ENCODE measurements around the gene GNAS. TPM values are rescaled to one million over a fixed set of nuclear protein-coding genes. Genes with fewer than 3 reads are reported as not detected.
A peak's percentile ranks its signal among the peaks of the same experiment; 100 is the strongest.

Gene GNAS
- total RNA-seq, 4 donors from 2014 or later: 606 to 837 (median 753) TPM

DNA sequence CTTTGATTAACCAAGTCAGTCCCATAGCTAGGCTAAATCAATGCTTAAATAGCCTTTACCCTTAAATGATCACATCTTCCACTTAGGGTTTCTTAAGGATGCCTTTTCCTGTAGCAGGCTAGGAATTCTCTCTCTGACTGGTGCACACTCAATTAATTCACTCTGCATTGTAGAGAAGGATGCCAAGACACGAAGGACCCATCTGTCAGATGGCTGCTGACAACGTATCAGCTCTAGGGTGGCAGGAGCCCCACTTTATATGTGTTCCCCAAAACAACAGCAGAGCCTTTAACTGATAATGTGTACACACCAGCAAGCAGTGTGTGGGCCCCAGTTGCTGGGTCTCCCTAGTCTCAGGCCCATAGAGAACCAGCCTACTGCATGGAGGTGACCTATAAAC is 13.3 kb downstream of the GNAS start:
- ATAC-seq (ENCODE audit: low FRiP score) (no peak), DNase-seq (ENCODE audit: low spot score) (no peak)
- TF ChIP-seq, protein P1, sequence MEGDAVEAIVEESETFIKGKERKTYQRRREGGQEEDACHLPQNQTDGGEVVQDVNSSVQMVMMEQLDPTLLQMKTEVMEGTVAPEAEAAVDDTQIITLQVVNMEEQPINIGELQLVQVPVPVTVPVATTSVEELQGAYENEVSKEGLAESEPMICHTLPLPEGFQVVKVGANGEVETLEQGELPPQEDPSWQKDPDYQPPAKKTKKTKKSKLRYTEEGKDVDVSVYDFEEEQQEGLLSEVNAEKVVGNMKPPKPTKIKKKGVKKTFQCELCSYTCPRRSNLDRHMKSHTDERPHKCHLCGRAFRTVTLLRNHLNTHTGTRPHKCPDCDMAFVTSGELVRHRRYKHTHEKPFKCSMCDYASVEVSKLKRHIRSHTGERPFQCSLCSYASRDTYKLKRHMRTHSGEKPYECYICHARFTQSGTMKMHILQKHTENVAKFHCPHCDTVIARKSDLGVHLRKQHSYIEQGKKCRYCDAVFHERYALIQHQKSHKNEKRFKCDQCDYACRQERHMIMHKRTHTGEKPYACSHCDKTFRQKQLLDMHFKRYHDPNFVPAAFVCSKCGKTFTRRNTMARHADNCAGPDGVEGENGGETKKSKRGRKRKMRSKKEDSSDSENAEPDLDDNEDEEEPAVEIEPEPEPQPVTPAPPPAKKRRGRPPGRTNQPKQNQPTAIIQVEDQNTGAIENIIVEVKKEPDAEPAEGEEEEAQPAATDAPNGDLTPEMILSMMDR (IDR thresholded peaks at IDR 0.05): no peak

DNA sequence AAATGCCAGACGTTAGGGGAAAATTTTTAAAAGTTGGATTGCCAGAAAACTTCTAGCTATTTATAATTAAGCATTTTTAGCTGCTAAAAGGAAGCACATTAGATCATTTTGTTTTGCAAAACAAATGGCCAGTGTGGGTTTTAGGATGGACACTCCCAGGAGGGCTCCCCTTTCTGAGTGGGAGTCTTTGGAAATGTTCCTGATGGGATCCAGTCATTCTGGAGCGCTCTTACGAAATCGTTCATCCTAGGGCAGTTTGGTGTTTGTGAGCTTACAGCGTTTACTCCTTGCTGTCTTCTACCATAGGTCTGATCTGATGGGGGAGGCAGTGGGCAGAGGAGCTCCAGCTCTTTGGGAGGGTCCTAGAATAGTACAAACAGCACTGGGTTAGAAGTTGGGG is 14.7 kb downstream of the GNAS start:
- TF ChIP-seq, protein P1 (IDR thresholded peaks at IDR 0.05): no peak
- ATAC-seq (ENCODE audit: low FRiP score) (peak; percentile 89), DNase-seq (ENCODE audit: low spot score) (no peak)

DNA sequence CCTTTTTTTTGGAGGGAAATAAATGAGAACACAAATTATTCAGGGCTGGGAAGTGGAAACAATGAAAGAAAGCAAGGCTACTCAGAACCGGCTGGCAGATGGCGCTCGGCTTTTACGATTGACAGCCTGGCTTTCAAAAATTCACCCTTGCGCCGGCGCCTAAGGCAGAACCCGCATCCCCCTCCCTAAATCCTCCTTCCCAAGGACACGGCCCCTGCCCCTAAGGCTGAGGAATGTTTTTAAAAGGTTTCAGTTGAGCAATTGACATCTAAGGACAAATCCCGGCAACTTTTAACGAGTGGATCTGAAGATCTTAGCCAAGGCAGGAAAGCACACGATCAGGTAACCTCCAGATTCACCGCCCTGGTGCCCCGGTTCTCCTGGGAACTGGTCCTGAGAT is 16.3 kb downstream of the GNAS start:
- no peak for ATAC-seq (ENCODE audit: low FRiP score)
- TF ChIP-seq, protein P1 (IDR thresholded peaks at IDR 0.05): no peak
- no peak for DNase-seq (ENCODE audit: low spot score)

DNA sequence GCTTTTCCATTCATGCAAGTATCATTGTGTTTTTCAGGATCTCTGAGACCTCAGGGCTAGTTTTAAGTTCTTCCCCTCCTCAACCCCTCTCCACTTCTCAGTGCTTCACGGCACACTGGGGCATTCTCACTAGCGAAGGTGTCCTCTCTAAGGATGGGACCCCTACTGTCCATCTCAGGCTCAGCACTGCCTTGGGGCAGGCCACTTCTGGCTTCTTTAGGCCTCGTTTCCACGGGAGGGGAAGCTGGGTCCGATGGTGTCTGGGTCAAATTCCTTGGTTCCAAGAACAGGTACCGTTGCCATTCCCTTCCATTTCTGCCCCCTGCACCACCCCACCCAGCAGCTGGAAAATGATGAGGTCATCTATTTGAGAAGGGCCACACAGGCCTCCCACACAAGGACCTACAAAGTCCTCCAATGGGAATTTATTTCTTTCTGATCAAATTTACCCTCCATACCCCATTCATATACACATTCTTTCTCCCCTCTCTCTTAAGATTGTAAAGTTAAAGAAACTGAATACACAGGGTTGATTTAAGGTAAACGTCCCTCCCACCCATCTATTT is 17.2 kb downstream of the GNAS start:
- DNase-seq (ENCODE audit: low spot score): no peak
- TF ChIP-seq, protein P1 (IDR thresholded peaks at IDR 0.05): no peak
- ATAC-seq (ENCODE audit: low FRiP score): no peak

DNA sequence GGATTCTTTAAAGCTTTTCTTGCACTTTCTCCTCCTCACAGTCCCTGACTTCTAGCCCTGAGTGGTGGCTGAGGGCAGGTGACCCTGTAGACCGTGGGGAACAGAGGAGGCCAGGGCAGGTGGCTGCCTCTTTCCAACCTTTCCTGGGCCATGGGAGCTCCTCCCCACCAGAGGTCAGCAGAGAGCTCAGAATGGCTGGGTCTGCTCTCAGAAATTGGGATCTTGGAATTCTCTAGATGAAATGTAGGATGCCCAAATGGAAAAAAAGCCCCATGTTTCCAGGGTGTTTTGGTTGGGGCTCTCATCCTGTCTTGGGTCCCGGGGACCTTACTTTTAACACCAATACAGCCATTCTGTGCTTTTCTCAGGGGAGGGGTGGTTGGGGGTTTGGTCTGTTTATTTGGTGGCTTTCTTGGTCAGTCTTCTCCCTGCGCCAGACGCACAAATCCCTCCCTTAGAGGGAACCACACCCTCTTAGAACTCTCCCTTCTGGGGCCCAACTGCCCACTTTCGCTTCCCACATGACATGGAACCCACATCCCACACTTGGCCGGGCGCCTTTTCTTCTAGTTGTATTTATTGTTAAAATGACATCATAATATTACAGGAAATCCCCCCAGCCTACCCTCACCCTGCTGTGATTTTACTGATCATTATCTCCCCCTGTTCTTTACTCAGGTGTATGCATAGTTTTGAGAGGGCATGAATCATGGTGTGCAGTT is 17.9 kb downstream of the GNAS start:
- TF ChIP-seq, protein P1 (IDR thresholded peaks at IDR 0.05): peak in 1 of 3 donors; percentile 46
- DNase-seq (ENCODE audit: low spot score) (peak; percentile 40), ATAC-seq (ENCODE audit: low FRiP score) (peak; percentile 77)

DNA sequence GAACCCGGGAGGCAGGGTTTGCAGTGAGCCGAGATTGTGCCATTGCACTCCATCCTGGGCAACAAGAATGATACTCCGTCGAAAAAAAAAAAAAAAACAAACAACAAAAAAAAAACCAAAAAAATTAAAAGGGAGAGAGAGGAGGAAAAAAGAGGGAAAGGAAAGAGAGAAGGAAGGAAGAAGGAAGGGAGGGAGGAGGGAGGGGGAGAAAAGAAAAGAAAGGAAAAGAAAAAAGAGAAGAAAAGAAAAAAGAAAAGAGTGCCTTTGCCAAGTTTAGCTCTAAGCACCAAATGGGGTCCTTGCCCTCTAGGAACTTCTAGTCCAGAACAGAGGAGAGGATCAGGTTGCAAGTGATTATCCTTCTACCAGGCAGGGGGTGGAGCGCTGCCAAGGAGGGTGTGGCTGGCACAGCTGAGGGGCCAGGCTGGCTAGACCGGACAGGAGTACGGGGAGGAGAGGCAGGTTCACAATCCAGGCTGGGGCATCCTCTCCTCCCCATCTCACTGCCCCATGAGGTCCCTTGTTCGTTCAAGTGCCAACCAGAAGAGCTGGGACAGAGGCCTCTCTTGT is 19.1 kb downstream of the GNAS start:
- ATAC-seq (ENCODE audit: low FRiP score): no peak
- DNase-seq (ENCODE audit: low spot score): no peak
- TF ChIP-seq, protein P1 (IDR thresholded peaks at IDR 0.05): no peak

DNA sequence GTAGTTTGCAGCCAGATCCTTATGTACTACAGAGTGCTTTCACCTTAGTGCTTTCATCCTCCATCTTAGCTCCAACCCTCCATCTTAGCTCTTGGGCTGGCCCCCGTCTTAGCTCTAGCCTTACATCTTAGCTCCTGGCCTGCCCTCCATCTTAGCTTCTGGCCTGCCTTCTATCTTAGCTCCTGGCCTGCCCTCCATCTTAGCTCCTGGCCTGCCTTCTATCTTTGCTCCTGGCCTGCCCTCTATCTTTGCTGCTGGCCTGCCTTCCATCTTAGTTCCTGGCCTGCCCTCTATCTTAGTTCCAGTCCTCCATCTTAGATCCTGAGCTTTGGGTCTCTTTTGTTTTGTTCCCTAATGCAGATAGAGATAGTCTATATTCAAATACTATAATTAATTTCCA is 22.0 kb downstream of the GNAS start:
- TF ChIP-seq, protein P1 (IDR thresholded peaks at IDR 0.05): no peak
- no peak for ATAC-seq (ENCODE audit: low FRiP score)

More for the DNA sequence above, 22.0 kb downstream of the GNAS start:
- DNase-seq (ENCODE audit: low spot score): no peak
